H1 (cell line): ENCODE measurements around the gene KRTAP10-7. TPM values are rescaled to one million over a fixed set of nuclear protein-coding genes. Genes with fewer than 3 reads are reported as not detected.

Experiments
- CTCF ChIA-PET: fragments of 300-600 bp; sonication (Branson Sonifier 250); formaldehyde crosslinking; loops from one replicate; lab custom pipeline; 2021; ENCODE audit not compliant: partially characterized antibody; lab: Charles Lee
- POLR2A ChIA-PET: fragments of 300-600 bp; sonication (Branson Sonifier 250); formaldehyde crosslinking; loops from one replicate; lab custom pipeline; 2021; ENCODE audit warnings: inconsistent platforms; ENCODE audit not compliant: partially characterized antibody; lab: Charles Lee
- DNase-seq, 2 experiments: peaks; one replicate each; pipeline versions ENCODE4 v3.0.0 to v3.0.0-alpha.2; 2010 to 2022; ENCODE audit warnings: low spot score in 2 of 2, low read depth in 1 of 2, mixed read lengths in 1 of 2
- FAIRE-seq: peaks from 2 replicates; lab custom pipeline; 2011; peaks lifted over from hg19 to GRCh38; lab: Jason Lieb, UNC
- H2AFZ ChIP-seq: 2 replicates; pipeline ENCODE4 v1.8.1; 2012; ENCODE audit warnings: low read length, inconsistent platforms
- H2AK5ac ChIP-seq: 2 replicates; pipeline ENCODE4 v1.6.1; 2013; ENCODE audit warnings: low read depth, low read length
- H2BK120ac ChIP-seq: replicated peaks from 2 replicates; pipeline ENCODE3; 2013; ENCODE audit warnings: low read depth, low read length, inconsistent platforms
- H2BK12ac ChIP-seq: 2 replicates; pipeline ENCODE4 v1.6.1; 2013; ENCODE audit warnings: low read depth, low read length
- H2BK15ac ChIP-seq: 2 replicates; pipeline ENCODE4 v1.6.1; 2013; ENCODE audit warnings: low read length
- H2BK20ac ChIP-seq: 2 replicates; pipeline ENCODE4 v1.6.1; 2013; ENCODE audit warnings: low read length
- H2BK5ac ChIP-seq: 2 replicates; pipeline ENCODE4 v1.6.1; 2013; ENCODE audit warnings: low read depth, low read length
- H3K14ac ChIP-seq: 2 replicates; pipeline ENCODE4 v1.6.1; 2013; ENCODE audit warnings: inconsistent platforms; ENCODE audit not compliant: insufficient read length
- H3K18ac ChIP-seq: 2 replicates; pipeline ENCODE4 v1.6.1; 2013; ENCODE audit warnings: low read length; ENCODE audit errors: extremely low read depth
- H3K23ac ChIP-seq: 2 replicates; pipeline ENCODE4 v1.6.1; 2013; ENCODE audit warnings: inconsistent platforms; ENCODE audit not compliant: insufficient read length
- H3K23me2 ChIP-seq: 2 replicates; pipeline ENCODE4 v1.6.1; 2013; ENCODE audit warnings: low read depth, low read length
- H3K27ac ChIP-seq: 2 replicates; pipeline ENCODE4 v1.6.1; 2011; ENCODE audit warnings: low read depth, low read length, inconsistent platforms
- H3K27me3 ChIP-seq, 4 experiments: replicated peaks in 1 of 4; 1 replicate in 1 of 4; 2 replicates in 3 of 4; pipeline versions ENCODE4 v1.6.1 to v1.8.1; 2011 to 2013; ENCODE audit warnings: low read length in 3 of 4, mild to moderate bottlenecking in 3 of 4, inconsistent platforms in 2 of 4, mixed read lengths in 2 of 4, moderate library complexity in 1 of 4; ENCODE audit not compliant: control insufficient read depth in 3 of 4, insufficient read depth in 3 of 4; ENCODE audit errors: extremely low read depth in 1 of 4
- H3K36me3 ChIP-seq, 4 experiments: 2 replicates each; pipeline versions ENCODE4 v1.6.1 to v1.8.1; 2011 to 2013; ENCODE audit warnings: mild to moderate bottlenecking in 4 of 4, low read length in 3 of 4, moderate library complexity in 2 of 4, control low read depth in 1 of 4, inconsistent platforms in 1 of 4; ENCODE audit not compliant: insufficient read depth in 4 of 4, control insufficient read depth in 2 of 4
- H3K4ac ChIP-seq: replicated peaks from 2 replicates; pipeline ENCODE3; 2013; ENCODE audit warnings: low read length, low read depth, mixed read lengths, inconsistent platforms; ENCODE audit not compliant: insufficient read length
- H3K4me1 ChIP-seq, 4 experiments: replicated peaks in 1 of 4; 1 replicate in 1 of 4; 2 replicates in 3 of 4; pipeline versions ENCODE4 v1.6.1 to v1.8.1; 2011 to 2013; ENCODE audit warnings: low read length in 3 of 4, inconsistent platforms in 2 of 4, mixed read lengths in 1 of 4; ENCODE audit not compliant: insufficient read depth in 4 of 4, control insufficient read depth in 3 of 4
- H3K4me2 ChIP-seq, 2 experiments: 2 replicates each; pipeline versions ENCODE4 v1.6.1 to v1.8.1; 2011 to 2013; ENCODE audit warnings: low read depth in 2 of 2, low read length in 2 of 2, control low read depth in 1 of 2, inconsistent platforms in 1 of 2, mild to moderate bottlenecking in 1 of 2; ENCODE audit not compliant: insufficient read depth in 1 of 2
- H3K4me3 ChIP-seq, 4 experiments: fragments of 200-600, 300-600 bp in 1 of 4; sonication (generic), shearing (Covaris generic), sonication (Bioruptor Twin) in 1 of 4; 2 replicates each; pipeline versions ENCODE4 v1.5.1 to v1.8.1; 2011 to 2016; ENCODE audit warnings: low read length in 4 of 4, low read depth in 3 of 4, control low read depth in 2 of 4, inconsistent platforms in 2 of 4, mild to moderate bottlenecking in 2 of 4, mixed read lengths in 1 of 4, moderate library complexity in 1 of 4; ENCODE audit not compliant: insufficient read depth in 2 of 4; ENCODE audit errors: extremely low read depth in 1 of 4
- H3K56ac ChIP-seq: replicated peaks from 2 replicates; pipeline ENCODE3; 2013; ENCODE audit warnings: low read depth, mild to moderate bottlenecking, mixed read lengths, low read length, inconsistent platforms; ENCODE audit not compliant: insufficient read length
- H3K79me1 ChIP-seq: 2 replicates; pipeline ENCODE4 v1.6.1; 2013; ENCODE audit warnings: low read depth, low read length, control low read depth
- H3K79me2 ChIP-seq, 2 experiments: 2 replicates each; pipeline versions ENCODE4 v1.6.1 to v1.8.1; 2012 to 2013; ENCODE audit warnings: low read length in 2 of 2, mild to moderate bottlenecking in 2 of 2, inconsistent platforms in 1 of 2; ENCODE audit not compliant: insufficient read depth in 2 of 2, control insufficient read depth in 1 of 2
- H3K9ac ChIP-seq, 4 experiments: replicated peaks in 1 of 4; 1 replicate in 1 of 4; 2 replicates in 3 of 4; pipeline versions ENCODE4 v1.6.1 to v1.8.1; 2011 to 2013; ENCODE audit warnings: low read depth in 3 of 4, low read length in 3 of 4, control low read depth in 2 of 4, mild to moderate bottlenecking in 2 of 4, moderate library complexity in 2 of 4, inconsistent platforms in 1 of 4; ENCODE audit errors: extremely low read depth in 1 of 4
- H3K9me3 ChIP-seq, 2 experiments: 2 replicates each; pipeline versions ENCODE4 v1.6.1 to v1.8.1; 2012 to 2013; ENCODE audit warnings: mild to moderate bottlenecking in 2 of 2, moderate library complexity in 2 of 2, control low read depth in 1 of 2, inconsistent platforms in 1 of 2, low read depth in 1 of 2, low read length in 1 of 2, mixed read lengths in 1 of 2; ENCODE audit not compliant: insufficient read depth in 2 of 2
- H4K20me1 ChIP-seq, 2 experiments: replicated peaks in 1 of 2; 2 replicates each; pipeline versions ENCODE3 to v1.8.1; 2011 to 2013; ENCODE audit warnings: inconsistent platforms in 2 of 2, low read length in 2 of 2, mild to moderate bottlenecking in 1 of 2; ENCODE audit not compliant: insufficient read depth in 2 of 2, control insufficient read depth in 1 of 2
- H4K5ac ChIP-seq: 2 replicates; pipeline ENCODE4 v1.6.1; 2013; ENCODE audit warnings: low read length, low read depth, mixed read lengths, inconsistent platforms; ENCODE audit not compliant: insufficient read length
- H4K8ac ChIP-seq: 2 replicates; pipeline ENCODE4 v1.8.0; 2013; ENCODE audit warnings: mild to moderate bottlenecking, moderate library complexity, low read length, inconsistent platforms; ENCODE audit not compliant: insufficient read depth; ENCODE audit errors: extremely low read depth
- H4K91ac ChIP-seq: replicated peaks from 2 replicates; pipeline ENCODE3; 2013; ENCODE audit warnings: low read length, mixed read lengths, inconsistent platforms; ENCODE audit not compliant: insufficient read length
- MAX ChIP-seq: IDR thresholded peaks from 2 replicates; pipeline ENCODE4 v1.6.1; 2012; ENCODE audit warnings: inconsistent platforms
- POLR2A ChIP-seq, 2 experiments: IDR thresholded peaks; 1 replicate in 1 of 2; 2 replicates in 1 of 2; pipeline ENCODE4 v1.6.1; 2011; ENCODE audit warnings: low read depth in 2 of 2, low read length in 2 of 2, mild to moderate bottlenecking in 2 of 2; ENCODE audit errors: control extremely low read depth in 1 of 2
- RBBP5 ChIP-seq: IDR thresholded peaks from 2 replicates; pipeline ENCODE4 v1.7.1; 2012; ENCODE audit warnings: low read depth, mild to moderate bottlenecking, inconsistent platforms, low read length, moderate library complexity, borderline replicate concordance
- TAF1 ChIP-seq: IDR thresholded peaks from 2 replicates; pipeline ENCODE4 v1.6.1; 2011; ENCODE audit warnings: mild to moderate bottlenecking, low read depth, low read length
- WGBS, 2 experiments: shearing (Covaris generic) in 1 of 2; methylation state at CpG; one replicate each; pipeline versions ENCODE4 v1.1.6 to v1.1.7; 2013 to 2015; ENCODE audit warnings: low lambda C conversion rate in 2 of 2, mixed read lengths in 2 of 2, inconsistent platforms in 1 of 2, low coverage in 1 of 2, missing lambda C conversion rate in 1 of 2; ENCODE audit not compliant: insufficient replicate concordance in 2 of 2, insufficient coverage in 1 of 2, insufficient read length in 1 of 2; ENCODE audit errors: extremely low coverage in 1 of 2, missing lambda C conversion rate in 1 of 2; 5-methylcytosine and 5-hydroxymethylcytosine counted together
- polyA plus RNA-seq, 7 experiments: library from polyadenylated mRNA; depleted of rRNA in 3 of 7; stranded (reverse) in 5 of 7; unstranded in 2 of 7; fragments of >200 nt in 5 of 7; fragments of 200-250 nt in 2 of 7; gene quantifications; 1 replicate in 5 of 7; 2 replicates in 1 of 7; 4 replicates in 1 of 7; pipeline versions ENCODE4 v1.2.1 to v1.2.3, GENCODE V29; 2011 to 2013; ENCODE audit warnings: missing spikeins in 2 of 7, mixed read lengths in 2 of 7
- total RNA-seq: library from RNA; stranded (reverse); fragmentation: NEBNext Ultra II Directional; extraction: Animal tissue kit (Norgen Biotek cat#: 25700); gene quantifications from 2 replicates; pipeline ENCODE4 v1.2.1, GENCODE V29; 2021

KRTAP10-7 gene
- total and polyA plus RNA-seq, 2 of the 8 experiments (the other 6 are each of a cell fraction or from before 2014, with no cell fraction given), result not detected

GRCh38 chr21:44598061-44598460, 2.3 kb upstream of the KRTAP10-7 start:
- no peak overlapping the region for H2AFZ ChIP-seq
- FAIRE-seq (no peak), DNase-seq (peak in 1 of 2 experiments; percentile 47)
- H3K79me1 ChIP-seq, result no peaks in the 10 kb centered on the region
- no peaks in the 10 kb centered on the region for H3K27me3 ChIP-seq
- H3K4me2 ChIP-seq, result no peak overlapping the region; a peak in 1 of 4 replicates
- no peak overlapping the region for H3K4me3 ChIP-seq
- POLR2A ChIA-PET, result interaction anchor here (0.7 kb wide), 1 partner anchor 203 kb away, joined by 3 read pairs; no protein-coding TSS in a partner anchor
- 0 out of 2 replicates have a peak overlapping the region, but pooled peaks have one; percentile 88 for H2AK5ac ChIP-seq
- no peak overlapping the region for H3K56ac ChIP-seq
- peak overlapping the region; percentile 85; the same call in 1 of the 2 replicates for H2BK12ac ChIP-seq
- peak overlapping the region; percentile 97 for H2BK120ac ChIP-seq
- CTCF ChIA-PET, result no interaction called here
- peak overlapping the region; percentile 74; the same call in 1 of the 2 replicates for H3K27ac ChIP-seq
- H2BK5ac ChIP-seq, result peak overlapping the region; percentile 86
- H3K79me2 ChIP-seq, result no peaks in the 10 kb centered on the region
- H2BK20ac ChIP-seq, result peak overlapping the region; percentile 92
- H3K23me2 ChIP-seq, result no peaks in the 10 kb centered on the region
- H4K8ac ChIP-seq, result no peak overlapping the region
- peak overlapping the region; percentile 51 for H4K5ac ChIP-seq
- H3K23ac ChIP-seq, result no peak overlapping the region
- H3K4ac ChIP-seq, result no peak overlapping the region
- no peak for TF ChIP-seq RBBP5
- peak; percentile 43; the same call in 1 of the 2 replicates for TF ChIP-seq TAF1
- no peak for TF ChIP-seq MAX
- peak in 1 of 2 experiments; percentile 51; a peak in 1 of 3 replicates for TF ChIP-seq POLR2A (IDR thresholded peaks at IDR 0.05; ENCODE audit: control extremely low read depth in 1 of 2, low read depth in 2 of 2, low read length in 2 of 2)
- H3K18ac ChIP-seq, result no peak overlapping the region
- H3K4me1 ChIP-seq, result peaks cover 2 to 11% (median 6%) of the 10 kb centered on the region in 4 experiments
- no peak overlapping the region for H3K14ac ChIP-seq
- H3K9me3 ChIP-seq, result no peaks in the 10 kb centered on the region
- no peak overlapping the region for H2BK15ac ChIP-seq
- H3K9ac ChIP-seq, result 0 out of 7 replicates have a peak overlapping the region, but pooled peaks of 1 of the 4 experiments have one; percentile 24
- no peaks in the 10 kb centered on the region for H3K36me3 ChIP-seq
- H4K20me1 ChIP-seq, result no peaks in the 10 kb centered on the region
- 52% methylated on average over 11 of the region's 11 CpGs; no CpG with 5 or more reads in 1 of the 2 experiments for WGBS, 2 experiments
- H4K91ac ChIP-seq, result peak overlapping the region; percentile 72
